ENCODE measurements around the gene NOS3. TPM values are rescaled to one million over a fixed set of nuclear protein-coding genes. Genes with fewer than 3 reads are reported as not detected.
A peak's percentile ranks its signal among the peaks of the same experiment; 100 is the strongest.

The NOS3 gene
- total and polyA plus RNA-seq, 2 experiments from 2014 or later = 2.6 to 6.1 TPM

DNA sequence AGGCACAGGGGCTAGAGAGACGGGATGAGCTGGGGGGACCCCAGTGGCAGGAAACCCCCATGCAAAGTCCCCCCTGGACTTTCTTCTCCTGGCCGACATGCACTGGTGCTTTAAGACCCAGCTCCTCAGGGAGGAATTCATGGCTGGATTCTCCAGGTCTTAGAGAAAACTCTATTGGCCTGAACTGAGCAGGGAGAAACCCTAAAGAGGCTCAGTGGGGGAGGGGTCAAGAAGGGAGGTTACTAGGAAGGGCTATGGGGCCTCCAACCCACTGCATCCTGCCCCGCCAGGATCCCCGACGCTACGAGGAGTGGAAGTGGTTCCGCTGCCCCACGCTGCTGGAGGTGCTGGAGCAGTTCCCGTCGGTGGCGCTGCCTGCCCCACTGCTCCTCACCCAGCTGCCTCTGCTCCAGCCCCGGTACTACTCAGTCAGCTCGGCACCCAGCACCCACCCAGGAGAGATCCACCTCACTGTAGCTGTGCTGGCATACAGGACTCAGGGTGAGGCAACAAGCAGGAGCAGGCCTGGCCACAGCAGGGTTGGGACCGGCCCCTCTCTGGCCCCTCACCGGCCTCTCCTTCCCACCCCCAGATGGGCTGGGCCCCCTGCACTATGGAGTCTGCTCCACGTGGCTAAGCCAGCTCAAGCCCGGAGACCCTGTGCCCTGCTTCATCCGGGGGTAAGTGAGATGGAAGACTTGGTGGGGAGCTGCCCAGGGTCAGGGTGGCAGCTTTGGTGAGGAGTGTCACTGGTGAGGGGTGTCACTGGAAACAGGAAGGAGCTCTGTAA is 19.7 kb downstream of the NOS3 start (continued):
- TF ChIP-seq, protein P1, sequence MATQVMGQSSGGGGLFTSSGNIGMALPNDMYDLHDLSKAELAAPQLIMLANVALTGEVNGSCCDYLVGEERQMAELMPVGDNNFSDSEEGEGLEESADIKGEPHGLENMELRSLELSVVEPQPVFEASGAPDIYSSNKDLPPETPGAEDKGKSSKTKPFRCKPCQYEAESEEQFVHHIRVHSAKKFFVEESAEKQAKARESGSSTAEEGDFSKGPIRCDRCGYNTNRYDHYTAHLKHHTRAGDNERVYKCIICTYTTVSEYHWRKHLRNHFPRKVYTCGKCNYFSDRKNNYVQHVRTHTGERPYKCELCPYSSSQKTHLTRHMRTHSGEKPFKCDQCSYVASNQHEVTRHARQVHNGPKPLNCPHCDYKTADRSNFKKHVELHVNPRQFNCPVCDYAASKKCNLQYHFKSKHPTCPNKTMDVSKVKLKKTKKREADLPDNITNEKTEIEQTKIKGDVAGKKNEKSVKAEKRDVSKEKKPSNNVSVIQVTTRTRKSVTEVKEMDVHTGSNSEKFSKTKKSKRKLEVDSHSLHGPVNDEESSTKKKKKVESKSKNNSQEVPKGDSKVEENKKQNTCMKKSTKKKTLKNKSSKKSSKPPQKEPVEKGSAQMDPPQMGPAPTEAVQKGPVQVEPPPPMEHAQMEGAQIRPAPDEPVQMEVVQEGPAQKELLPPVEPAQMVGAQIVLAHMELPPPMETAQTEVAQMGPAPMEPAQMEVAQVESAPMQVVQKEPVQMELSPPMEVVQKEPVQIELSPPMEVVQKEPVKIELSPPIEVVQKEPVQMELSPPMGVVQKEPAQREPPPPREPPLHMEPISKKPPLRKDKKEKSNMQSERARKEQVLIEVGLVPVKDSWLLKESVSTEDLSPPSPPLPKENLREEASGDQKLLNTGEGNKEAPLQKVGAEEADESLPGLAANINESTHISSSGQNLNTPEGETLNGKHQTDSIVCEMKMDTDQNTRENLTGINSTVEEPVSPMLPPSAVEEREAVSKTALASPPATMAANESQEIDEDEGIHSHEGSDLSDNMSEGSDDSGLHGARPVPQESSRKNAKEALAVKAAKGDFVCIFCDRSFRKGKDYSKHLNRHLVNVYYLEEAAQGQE (IDR thresholded peaks at IDR 0.05; ENCODE audit: unreplicated experiment) = no peak
- TF ChIP-seq CTCF (conservative IDR thresholded peaks at IDR 0.05; ENCODE audit: low read depth in 2 of 2) (no peak), JUNB (IDR thresholded peaks at IDR 0.05; ENCODE audit: unreplicated experiment) (no peak), NANOG (IDR thresholded peaks at IDR 0.05; ENCODE audit: borderline replicate concordance) (no peak), POLR2AphosphoS5 (IDR thresholded peaks at IDR 0.05; ENCODE audit: low read depth) (no peak)

DNA sequence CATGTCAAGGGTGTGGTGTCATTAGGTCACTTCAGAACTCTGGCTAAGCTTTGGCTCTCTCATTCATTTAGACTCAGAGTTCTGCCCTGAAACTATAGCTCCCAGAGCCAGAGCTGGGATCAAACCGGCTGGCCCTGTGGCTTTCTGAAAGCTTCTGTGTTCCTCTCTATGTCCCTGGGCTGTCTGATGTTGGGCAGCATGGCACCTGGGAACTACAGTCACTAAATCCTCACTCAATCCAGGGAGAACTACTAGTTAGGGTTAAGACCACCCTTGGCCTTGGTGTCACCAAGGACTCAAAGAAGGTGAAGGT is 20.2 kb downstream of the NOS3 start:
- peaks cover 25% of the 10 kb centered on the region for H3K27me3 Mint-ChIP-seq (ENCODE audit: insufficient read depth, low read depth, poor library complexity)
- Histone ChIP-seq H3K4me3 (no peak overlapping the region), H3K27me3 (ENCODE audit: insufficient read depth) (peaks cover 12% of the 10 kb centered on the region), H3K79me2 (replicated peaks; ENCODE audit: insufficient read depth) (no peaks in the 10 kb centered on the region), H3K36me3 (ENCODE audit: insufficient read depth) (no peaks in the 10 kb centered on the region), H3K4me1 (ENCODE audit: insufficient read depth) (peaks cover 27% of the 10 kb centered on the region), H3F3A (replicated peaks; ENCODE audit: low read depth) (0 out of 2 replicates have a peak, but pooled peaks cover 8% of the 10 kb centered on the region), H2AFZ (no peak overlapping the region), H3K27ac (ENCODE audit: low read depth) (no peak overlapping the region), H4K20me1 (replicated peaks; ENCODE audit: insufficient read depth) (no peaks in the 10 kb centered on the region), H3K9me2 (ENCODE audit: insufficient read depth) (no peaks in the 10 kb centered on the region), H3K4me2 (peak overlapping the region; percentile 51)
- peaks cover 40% of the 10 kb centered on the region for H3K4me1 Mint-ChIP-seq
- peaks cover 7% of the 10 kb centered on the region; the same call in 1 of the 3 replicates for H3K36me3 Mint-ChIP-seq (ENCODE audit: low read depth)
- no peak overlapping the region for H3K27ac Mint-ChIP-seq
- no peak for ATAC-seq
- DNase-seq (ENCODE audit: low spot score) = no peak
- peak overlapping the region; percentile 64 for H3K4me3 Mint-ChIP-seq
- no peaks in the 10 kb centered on the region for H3K9me3 Mint-ChIP-seq
- TF ChIP-seq, protein P2, sequence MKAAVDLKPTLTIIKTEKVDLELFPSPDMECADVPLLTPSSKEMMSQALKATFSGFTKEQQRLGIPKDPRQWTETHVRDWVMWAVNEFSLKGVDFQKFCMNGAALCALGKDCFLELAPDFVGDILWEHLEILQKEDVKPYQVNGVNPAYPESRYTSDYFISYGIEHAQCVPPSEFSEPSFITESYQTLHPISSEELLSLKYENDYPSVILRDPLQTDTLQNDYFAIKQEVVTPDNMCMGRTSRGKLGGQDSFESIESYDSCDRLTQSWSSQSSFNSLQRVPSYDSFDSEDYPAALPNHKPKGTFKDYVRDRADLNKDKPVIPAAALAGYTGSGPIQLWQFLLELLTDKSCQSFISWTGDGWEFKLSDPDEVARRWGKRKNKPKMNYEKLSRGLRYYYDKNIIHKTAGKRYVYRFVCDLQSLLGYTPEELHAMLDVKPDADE (IDR thresholded peaks at IDR 0.05) = no peak
- TF ChIP-seq JUNB (IDR thresholded peaks at IDR 0.05; ENCODE audit: unreplicated experiment) (no peak), CTCF (conservative IDR thresholded peaks at IDR 0.05; ENCODE audit: low read depth in 2 of 2) (no peak), ZNF331 (CRISPR knock-in tag; IDR thresholded peaks at IDR 0.05; ENCODE audit: low read depth) (no peak), EZH2 (IDR thresholded peaks at IDR 0.05; ENCODE audit: low read depth, unreplicated experiment) (no peak)
- TF ChIP-seq, protein P3, sequence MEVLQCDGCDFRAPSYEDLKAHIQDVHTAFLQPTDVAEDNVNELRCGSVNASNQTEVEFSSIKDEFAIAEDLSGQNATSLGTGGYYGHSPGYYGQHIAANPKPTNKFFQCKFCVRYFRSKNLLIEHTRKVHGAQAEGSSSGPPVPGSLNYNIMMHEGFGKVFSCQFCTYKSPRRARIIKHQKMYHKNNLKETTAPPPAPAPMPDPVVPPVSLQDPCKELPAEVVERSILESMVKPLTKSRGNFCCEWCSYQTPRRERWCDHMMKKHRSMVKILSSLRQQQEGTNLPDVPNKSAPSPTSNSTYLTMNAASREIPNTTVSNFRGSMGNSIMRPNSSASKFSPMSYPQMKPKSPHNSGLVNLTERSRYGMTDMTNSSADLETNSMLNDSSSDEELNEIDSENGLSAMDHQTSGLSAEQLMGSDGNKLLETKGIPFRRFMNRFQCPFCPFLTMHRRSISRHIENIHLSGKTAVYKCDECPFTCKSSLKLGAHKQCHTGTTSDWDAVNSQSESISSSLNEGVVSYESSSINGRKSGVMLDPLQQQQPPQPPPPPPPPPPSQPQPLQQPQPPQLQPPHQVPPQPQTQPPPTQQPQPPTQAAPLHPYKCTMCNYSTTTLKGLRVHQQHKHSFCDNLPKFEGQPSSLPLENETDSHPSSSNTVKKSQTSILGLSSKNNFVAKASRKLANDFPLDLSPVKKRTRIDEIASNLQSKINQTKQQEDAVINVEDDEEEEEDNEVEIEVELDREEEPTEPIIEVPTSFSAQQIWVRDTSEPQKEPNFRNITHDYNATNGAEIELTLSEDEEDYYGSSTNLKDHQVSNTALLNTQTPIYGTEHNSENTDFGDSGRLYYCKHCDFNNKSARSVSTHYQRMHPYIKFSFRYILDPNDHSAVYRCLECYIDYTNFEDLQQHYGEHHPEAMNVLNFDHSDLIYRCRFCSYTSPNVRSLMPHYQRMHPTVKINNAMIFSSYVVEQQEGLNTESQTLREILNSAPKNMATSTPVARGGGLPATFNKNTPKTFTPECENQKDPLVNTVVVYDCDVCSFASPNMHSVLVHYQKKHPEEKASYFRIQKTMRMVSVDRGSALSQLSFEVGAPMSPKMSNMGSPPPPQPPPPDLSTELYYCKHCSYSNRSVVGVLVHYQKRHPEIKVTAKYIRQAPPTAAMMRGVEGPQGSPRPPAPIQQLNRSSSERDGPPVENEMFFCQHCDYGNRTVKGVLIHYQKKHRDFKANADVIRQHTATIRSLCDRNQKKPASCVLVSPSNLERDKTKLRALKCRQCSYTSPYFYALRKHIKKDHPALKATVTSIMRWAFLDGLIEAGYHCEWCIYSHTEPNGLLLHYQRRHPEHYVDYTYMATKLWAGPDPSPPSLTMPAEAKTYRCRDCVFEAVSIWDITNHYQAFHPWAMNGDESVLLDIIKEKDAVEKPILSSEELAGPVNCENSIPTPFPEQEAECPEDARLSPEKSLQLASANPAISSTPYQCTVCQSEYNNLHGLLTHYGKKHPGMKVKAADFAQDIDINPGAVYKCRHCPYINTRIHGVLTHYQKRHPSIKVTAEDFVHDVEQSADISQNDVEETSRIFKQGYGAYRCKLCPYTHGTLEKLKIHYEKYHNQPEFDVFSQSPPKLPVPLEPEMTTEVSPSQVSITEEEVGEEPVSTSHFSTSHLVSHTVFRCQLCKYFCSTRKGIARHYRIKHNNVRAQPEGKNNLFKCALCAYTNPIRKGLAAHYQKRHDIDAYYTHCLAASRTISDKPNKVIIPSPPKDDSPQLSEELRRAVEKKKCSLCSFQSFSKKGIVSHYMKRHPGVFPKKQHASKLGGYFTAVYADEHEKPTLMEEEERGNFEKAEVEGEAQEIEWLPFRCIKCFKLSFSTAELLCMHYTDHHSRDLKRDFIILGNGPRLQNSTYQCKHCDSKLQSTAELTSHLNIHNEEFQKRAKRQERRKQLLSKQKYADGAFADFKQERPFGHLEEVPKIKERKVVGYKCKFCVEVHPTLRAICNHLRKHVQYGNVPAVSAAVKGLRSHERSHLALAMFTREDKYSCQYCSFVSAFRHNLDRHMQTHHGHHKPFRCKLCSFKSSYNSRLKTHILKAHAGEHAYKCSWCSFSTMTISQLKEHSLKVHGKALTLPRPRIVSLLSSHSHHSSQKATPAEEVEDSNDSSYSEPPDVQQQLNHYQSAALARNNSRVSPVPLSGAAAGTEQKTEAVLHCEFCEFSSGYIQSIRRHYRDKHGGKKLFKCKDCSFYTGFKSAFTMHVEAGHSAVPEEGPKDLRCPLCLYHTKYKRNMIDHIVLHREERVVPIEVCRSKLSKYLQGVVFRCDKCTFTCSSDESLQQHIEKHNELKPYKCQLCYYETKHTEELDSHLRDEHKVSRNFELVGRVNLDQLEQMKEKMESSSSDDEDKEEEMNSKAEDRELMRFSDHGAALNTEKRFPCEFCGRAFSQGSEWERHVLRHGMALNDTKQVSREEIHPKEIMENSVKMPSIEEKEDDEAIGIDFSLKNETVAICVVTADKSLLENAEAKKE (CRISPR knock-in tag; IDR thresholded peaks at IDR 0.05) = no peak

Data from GM23338 (cell line).